Measurements from ENCODE around the gene RAB31.
"Not testable (repeated sequence)": the region's sequence is repeated elsewhere in the genome, so short reads cannot be mapped to it uniquely, and the experiment has no call there.

RAB31 gene

DNA sequence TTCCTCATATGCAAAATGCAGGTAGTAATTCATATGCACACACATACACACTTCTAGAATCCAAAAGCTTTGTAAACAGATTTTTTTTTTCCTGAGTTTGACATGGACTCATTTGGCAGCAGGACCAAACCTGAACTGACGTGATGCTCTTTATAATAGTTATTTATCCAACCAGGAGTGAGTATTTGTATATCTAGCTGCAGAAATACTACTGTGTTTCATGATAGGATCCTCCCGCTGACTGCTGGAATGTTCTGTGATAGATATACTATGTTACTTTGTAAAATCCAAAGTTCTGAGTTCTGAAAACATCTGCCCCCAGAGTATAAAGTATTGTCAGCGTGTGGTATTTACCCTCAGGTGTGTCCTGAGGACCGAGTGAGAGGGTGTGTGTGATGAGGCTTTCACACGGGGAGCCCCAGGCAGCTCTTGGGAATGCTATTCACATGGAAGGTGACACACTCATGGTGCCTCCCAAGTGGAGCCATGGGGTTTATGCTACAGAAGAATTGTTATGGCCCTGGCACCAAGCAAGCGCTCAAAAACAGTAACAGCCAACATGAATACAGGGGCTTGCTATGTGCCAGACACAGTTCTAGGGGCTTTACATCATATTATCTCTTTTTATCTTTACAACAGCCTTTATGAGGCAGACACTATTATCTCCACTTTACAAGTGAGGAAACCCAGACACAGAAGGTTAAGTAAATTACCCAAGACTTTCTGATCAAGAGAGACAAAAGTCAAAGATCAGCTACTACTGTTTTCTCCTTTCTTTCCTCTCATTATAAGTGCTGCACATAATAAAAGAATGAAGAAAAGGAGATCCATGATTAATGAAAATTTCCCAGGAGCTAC is 161.0 kb downstream of the RAB31 start:
- no peak for DNase-seq

DNA sequence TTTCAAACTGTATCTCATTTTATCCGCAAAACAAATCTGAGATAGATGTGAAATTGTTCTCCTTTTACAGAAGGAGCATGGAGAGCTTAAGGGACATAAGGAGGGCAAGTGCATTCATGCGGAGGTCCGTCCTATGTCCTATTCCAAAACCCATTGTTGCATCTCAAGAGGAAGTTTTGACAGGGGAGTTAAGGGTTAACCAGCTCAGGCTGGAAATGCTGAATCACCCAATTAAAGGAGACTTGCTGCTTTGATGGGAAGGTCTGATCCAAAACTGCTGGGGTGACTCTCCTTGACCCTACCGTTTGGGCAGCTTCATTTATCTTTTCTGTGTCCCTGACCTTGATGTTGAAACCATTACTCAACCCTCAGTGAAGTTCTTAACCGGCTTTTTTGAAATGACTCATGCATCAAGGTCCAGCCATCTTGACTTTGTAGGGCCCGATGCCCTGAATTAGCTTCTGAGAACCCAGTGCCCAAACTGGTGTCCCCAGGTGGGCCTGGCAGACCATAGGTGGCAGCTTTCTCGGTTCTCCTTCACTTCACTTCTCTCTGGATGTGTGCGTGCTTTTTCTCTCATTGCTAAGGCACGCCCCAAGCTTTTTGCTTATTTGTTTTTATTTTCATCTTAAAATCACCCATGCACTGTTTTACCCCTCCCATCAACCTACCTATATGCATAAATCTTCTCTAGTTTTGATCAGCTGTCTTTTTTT is 161.8 kb downstream of the RAB31 start:
- no peak for DNase-seq

DNA sequence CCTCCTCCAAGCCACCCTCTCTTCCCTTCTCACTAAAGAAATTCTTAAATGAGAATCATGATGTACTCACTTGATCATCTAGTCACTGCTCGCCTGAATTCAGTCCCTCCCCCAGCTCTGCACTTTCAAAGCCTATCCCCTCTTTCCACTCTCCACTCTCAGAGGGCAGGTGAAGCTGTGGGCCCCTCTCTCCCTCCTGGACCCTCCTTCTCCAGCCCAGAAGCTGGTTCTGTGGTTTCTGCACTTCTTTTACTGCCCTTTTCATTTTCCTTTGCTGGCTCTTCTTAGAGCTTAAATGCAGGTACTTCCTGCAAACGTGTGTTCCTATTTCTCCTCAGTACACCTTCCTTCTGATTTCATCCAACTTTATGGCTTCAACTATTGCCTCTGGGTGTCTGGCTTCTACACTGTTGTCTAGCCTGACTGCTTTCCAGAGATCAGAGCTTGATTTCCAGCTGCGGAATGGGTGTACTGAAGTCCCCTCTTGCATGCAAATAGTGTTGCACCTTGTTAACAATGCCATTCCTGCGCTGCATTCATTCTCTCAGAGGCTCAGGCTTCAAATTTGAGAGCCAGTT is 162.4 kb downstream of the RAB31 start:
- no peak for DNase-seq

DNA sequence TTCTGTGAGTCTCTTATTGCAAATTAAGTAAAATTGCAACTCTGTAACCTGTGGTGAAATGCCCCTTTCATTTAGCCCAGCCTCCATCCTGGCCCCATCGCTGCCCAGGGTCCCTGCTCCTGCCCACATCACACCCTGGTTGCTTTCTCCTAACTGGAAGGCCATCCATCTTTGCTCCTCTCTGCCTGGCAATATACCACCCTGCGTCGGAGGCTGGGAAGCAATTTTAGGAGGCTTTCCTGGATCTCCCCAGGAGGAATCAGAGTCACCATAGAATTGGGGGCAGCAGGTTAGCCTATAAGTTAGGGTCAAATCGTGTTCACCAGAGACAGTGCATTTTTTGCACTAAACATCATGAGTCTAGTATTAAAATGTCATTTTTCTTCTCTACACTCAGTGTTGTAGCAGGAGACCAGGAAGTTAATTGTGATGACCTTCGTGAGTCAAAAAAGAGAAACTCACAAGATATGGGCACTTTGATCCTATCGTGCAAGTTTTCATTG is 163.2 kb downstream of the RAB31 start:
- DNase-seq = no peak

DNA sequence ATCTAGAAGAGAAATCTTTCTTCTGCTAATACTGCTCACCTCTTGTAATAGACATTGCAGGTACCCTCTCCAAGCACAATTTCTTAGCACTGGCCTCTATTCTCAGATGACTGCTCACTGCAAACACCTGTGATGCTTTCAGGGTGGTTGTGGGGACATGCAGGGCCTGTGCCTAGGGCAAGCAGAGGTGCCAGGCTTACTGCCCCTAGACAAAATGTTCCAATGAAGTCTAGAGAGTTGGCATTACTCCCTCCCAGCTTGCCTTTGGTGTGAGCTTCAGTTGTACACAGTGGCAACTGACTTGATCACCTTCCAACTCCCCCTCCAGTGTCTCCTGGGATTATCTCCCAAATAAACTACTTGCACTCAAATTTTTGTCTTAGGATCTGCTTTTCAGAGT is 164.7 kb downstream of the RAB31 start:
- no peak for DNase-seq

DNA sequence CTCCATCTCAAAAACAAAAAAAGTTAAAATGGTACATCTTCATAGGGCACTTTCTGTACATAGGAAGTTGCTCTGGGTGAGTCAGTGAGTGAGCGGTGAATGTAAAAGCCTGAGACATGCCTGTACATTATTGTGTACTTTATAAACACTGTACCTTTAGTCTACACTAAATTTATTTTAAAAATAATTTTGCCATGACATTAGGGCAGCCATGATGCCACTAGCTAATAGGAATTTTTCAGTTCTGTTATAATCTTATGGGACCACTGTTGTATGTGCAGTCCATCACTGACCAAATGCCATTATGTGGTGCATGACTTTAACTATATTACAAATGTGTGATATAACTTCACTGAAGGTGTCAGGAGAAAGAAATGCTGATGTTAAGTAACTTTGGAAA is 166.6 kb downstream of the RAB31 start:
- DNase-seq = no peak

DNA sequence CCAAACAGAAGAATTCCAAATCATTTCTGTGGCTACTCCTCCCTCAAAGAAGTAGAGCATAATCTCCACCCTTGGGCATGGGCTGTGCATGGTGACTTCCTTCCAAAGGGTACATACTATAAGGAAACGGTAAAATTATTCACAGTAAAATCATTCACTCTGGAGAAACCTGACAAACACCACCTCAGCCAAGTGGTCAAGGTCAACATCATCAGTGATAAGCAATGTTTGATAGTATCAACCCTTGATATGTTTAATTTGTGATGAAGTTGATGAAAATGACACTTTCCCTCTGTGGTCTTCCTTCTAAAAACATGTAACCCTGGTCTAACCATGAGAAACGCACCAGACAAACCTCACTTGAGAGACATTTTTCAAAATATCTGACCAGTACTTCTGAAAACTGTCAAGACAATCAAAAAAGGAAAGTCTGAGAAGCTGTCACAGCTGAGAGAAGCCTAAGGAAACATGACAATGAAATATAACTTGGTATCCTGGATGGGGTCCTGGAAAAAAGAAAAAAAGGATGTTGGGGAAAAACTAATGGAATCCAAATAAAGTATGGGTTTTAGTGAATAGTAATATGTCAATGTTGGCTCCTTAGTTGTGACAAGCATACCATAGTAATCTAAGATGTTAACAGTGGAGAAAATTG is 168.2 kb downstream of the RAB31 start:
- no peak for DNase-seq

DNA sequence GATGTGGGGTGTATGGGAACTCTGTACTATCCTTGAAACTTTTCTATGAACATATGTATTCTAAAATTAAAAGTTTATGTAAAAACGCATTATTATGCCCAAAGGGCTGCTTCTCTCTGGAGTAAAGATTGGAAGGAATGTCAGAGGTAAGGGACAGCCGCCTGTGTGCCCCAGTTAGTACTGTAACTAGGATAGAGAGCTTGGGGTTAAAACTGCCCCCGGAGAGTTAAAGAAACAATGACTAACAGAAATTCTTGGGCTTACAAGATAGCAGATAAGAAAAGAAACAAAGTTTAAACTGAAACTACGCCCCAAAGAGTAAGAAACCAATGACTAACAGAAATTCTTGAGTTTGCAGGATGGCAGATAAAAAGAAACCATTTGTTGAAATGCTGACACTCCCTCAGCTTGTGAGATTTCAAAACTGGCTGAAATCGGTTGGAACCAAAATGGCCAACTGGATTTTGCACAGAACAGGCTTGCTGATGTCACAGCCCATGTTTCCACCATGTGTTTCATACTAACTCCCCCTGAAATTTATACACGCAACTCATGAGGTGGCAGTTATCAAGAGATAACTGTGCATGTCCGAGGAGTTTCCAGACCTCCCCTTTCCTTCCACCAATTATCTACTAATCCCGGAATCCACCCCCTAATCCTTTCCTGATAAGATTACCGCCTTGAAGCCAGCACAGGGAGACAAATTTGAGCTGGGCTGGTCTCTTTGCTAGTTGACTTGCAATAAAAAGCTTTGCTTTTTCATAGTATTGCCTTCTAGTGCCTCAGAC is 169.0 kb downstream of the RAB31 start:
- no peak for DNase-seq

DNA sequence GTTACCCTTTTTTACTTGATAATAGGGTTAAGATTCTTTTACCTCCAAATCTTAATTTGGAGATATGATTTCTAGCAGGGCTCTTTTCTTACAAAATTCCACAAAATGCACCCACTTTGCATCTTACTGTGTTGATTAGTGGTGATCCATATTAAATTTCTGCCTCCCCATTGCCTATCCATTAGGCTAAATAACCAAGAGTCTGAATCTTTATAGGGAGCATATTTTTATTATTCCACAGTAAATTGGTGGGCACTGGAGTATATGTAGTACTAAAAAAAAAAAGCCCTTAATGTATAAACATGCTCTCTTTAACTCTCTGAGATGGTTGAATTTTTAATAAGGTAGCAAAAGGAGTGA is 169.5 kb downstream of the RAB31 start:
- no peak for DNase-seq

DNA sequence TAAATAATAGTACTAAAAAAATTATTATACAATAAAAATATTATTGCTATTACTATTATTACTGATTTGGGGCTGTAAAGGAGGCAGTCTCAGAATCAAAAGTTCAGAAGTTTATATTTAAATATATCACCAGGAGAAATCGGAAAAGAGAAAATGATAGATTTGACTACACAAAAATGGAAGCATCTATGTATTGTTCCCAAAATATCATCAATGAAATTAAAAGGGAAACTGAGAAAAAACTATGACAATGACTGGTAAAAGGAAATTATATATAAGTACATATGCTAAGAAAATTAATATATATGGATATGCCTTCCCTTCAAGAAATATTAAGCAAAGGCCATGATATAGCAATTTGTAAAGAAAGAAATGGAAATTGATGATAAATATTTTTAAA is 170.0 kb downstream of the RAB31 start:
- no peak for DNase-seq

DNA sequence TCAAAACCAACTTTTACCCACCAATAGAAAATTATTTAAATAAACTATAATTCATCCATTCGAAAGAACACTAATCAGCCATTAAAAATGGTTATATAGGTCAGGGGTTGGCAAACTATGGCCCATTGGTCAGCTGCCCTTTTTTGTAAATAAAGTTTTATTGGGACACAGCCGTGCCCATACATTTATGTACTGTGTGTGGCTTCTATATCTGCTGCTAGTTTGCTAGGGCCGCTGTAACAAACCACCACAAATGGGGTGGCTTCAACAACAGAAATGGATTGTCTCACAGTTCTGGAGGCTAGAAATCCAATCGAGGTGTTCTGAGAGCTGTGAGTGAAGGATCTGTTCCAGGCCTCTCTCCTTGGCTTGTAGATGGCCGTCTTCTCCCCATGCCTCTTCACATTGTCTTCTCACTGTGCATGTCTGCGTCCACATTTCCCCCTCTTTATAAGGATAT is 170.7 kb downstream of the RAB31 start:
- DNase-seq = no peak

DNA sequence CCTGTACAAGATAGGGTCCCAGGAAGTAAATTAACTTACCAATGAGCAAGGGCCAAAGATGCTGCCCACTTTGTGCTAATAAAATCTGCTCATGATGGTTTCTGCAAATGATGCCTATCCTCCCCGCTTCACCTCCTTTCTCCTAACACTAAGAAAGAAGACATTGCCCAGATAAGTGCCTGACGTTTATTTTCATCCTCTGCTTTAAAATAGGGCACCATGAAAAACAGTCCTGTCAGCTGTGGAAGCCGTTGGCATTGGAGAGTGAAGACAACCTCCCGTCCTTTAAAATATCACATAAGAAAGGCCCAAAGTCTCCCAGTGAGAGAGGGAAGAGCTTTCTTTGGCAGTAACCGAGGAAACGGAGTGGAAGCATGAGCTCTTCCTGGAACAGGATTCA is 176.0 kb downstream of the RAB31 start:
- DNase-seq = no peak

DNA sequence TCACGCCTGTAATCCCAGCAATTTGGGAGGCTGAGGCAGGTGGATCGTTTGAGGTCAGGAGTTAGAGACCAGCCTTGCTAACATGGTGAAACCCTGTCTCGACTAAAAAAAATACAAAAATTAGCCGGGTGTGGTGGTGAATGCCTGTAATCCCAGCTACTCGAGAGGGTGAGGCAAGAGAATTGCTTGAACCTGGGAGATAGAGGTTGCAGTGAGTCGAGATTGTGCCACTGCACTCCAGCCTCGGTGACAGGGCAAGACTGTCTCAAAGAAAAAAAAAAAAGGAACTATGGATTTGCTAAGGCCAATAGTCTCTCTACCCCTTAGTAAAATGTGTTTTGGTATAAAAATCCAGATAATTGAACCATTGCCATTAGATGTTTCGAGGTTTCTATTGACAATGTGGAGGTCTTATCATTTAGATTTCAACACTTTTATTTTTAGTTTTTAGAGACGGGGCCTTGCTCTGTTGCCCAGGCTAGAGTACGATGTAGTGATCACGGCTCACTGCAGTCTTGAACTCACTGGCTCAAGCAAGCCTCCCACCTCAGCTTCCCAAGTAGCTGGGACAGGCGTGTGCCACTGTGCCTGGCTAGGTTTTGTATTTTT is 176.5 kb downstream of the RAB31 start:
- no peak for DNase-seq

DNA sequence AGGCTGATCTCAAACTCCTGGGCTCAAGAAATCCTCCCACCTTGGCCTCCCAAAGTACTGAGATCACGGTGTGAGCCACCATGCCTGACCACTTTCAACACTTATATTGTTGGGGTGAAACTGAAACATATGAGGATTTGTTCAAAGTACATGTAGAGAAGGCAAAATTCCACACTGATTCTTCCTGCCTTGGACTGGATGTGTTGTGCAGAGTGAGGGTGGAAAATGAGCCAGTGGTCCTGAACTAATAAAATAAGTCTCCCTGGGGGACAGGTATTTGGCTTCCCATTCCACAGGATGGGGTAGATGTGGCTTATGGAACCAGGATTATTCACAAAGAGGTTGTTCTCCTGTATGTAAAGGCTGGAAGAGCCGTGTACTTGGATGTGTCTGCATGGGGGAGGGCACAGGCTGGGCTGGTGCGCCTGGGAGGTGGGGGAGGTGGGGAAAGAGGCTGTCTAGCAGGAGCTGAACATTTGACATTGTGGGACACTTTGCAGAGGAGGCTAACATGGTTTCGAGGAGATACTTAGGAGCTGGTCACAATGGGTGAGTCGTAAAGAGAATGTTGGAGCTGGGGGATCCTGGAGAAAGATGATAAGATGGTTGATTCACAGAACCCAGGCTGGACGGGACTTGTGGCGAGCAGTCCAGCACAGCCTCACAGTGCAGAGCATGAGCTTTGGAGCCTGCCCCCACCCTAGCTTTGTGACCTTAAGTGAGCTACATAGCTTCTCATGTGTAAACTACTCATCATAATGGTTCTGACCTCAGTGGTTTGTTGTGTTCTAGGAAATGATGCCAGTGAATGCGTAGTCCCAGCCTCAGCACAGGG is 177.3 kb downstream of the RAB31 start, which contains the start of gene TXNDC2:
Gene TXNDC2 (plus strand): TSS at position 804 of the 835 bp plus-strand sequence. CDS start 708 bp downstream, outside the sequence.
- DNase-seq = no peak

DNA sequence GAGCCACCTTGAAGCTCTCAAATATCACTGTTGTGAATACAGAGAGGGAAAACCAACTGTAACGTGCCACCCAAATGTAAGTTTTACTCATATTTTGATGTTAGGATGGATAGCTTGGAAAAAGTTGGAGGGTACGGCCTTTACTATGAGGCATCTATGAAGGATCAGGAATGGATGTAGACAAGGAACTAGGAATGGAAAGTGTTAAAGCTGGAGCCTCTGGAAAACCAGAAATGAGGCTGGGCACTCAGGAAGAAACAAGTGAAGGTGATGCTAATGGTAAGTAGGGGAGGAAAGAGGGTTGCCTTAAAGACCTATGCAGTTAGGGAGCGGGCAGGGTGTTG is 177.9 kb downstream of the RAB31 start:
- no peak for DNase-seq

DNA sequence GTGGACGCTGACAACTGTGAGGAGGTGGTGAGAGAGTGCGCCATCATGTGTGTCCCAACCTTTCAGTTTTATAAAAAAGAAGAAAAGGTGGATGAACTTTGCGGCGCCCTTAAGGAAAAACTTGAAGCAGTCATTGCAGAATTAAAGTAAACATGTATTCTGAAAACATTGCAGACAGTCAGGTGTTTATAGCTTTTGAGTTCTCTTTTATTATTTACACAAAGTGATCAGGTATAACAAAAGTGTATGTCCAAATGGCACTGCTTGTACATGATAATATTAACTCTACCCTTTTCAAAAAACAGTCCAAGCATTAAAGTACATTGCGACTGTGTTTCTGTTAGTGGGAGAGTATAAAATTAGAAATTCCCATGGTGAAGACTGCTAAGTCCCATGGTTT is 179.9 kb downstream of the RAB31 start:
- DNase-seq = no peak

DNA sequence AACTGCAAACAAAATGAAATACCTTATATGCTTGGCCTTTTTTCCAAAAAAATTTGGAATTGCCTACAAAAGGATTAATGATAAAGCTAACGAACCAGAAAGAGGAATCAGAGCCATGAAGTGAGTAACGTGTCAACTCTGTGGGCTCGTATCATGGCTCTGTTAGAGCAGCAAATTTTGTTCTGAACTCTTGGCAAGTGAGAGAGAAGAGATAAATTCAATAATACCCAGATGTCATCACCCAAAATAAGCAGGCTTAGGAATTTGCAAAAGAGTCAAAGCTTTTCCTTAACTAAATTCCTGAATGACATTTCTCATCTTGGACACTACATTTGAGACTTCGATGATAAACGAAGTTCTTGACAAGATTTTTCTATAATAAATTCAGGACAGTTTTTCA is 182.1 kb downstream of the RAB31 start:
- no peak for DNase-seq

DNA sequence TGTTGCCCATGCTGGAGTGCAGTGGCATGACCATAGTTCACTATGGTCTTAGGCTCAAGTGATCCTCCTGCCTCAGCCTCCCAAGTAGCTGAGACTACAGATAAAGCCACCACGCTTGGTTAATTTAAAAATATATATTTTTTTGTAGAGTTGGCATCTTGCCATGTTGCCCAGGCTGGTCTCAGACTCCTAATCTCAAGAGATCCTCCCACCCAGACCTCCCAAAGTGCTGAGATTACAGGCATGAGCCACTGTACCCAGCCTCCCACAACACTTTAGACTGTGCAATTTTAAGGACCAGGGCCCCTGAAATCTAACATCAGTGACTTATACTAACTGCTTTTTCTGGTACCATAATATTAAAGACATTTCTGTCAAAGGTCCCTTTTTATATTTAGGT is 182.9 kb downstream of the RAB31 start:
- no peak for DNase-seq

DNA sequence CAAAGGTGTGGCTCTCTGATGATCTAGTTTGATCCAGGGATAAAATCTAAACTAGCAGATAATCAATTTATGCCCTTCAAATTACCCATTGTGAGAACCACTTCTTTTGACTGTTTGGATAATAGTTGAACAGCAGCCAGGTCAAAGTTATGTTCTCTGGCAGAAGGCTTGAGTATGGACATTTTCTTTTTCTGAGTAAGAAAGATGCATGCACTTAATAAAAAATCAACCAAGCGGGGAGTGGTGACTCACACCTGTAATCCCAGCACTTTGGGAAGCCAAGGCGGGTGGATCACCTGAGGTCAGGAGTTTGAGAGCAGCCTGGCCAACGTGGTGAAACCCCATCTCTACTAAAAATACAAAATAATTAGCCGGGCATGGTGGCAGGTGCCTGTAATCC is 183.4 kb downstream of the RAB31 start:
- not testable (repeated sequence) for DNase-seq

DNA sequence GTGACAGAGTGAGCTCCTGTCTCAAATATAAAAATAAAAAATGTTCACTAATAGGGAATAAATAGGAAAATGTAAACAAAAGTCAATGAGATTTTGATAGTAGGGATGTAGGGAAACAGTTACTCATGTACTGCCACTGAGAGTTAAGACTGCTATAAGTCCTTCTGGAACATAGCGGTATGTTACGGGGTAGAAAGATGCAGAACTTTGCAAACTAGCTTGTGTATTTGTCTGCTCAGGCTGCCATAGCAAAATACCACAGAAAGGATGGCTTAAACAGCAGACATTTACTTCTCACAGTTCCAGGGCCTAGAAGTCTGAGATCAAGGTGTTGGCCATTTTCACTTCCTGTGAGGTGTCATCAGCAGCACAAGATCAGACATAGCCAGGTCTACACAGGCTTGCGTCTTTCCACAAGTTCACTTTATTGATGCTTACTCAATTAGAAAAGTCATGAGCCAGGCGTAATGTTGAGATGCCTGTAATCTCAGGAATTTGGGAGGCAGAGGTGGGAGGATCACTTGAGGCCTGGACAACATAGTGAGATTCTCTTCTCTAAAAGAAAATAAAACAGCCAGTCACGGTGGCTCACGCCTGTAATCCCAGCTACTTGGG is 186.5 kb downstream of the RAB31 start:
- no peak for DNase-seq

DNA sequence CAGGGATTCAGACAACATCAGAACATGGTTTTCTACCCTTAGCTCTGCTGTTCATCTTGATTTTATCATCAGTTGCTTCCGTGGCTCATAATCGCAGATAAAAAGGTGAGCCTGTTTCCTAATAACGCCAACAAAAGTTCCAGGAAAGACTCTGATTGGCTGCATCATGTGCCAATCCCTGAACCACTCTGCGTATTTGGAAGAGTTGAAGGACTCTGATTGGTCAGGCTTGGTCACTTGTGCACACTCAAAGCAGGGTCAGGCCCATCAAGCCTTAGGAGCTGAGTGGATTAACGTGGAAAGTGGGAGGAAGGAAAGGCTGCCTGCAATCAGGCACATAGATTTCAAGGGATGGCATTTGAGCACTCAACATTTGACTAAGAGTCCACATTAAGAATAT is 189.0 kb downstream of the RAB31 start:
- DNase-seq = no peak

Measured in stimulated activated CD4-positive, alpha-beta T cell treated with anti-CD3 and anti-CD28 coated beads, Interleukin-2, amount 100 ng/mL, for 24 hours (primary cell).